Lower lobe of right lung (tissue), 2 donors: ENCODE data around the gene ADAMTS7. TPM values are rescaled to one million over a fixed set of nuclear protein-coding genes. Genes with fewer than 3 reads are reported as not detected.

ENCODE experiments used
- ATAC-seq, 2 donors: fragments of 200-7000 bp; cut with Tn5 transposase; one replicate each; pipeline ENCODE4 v1.9.1; 2020 to 2022; ENCODE audit warnings: mild to moderate bottlenecking in 2 of 2, moderate library complexity in 2 of 2
- DNase-seq: peaks from one replicate; pipeline ENCODE4 v3.0.0-alpha.2; 2020
- H3K27ac ChIP-seq: fragments of 200-600 bp; one replicate; pipeline ENCODE4 v1.8.0; 2022
- H3K27me3 ChIP-seq: fragments of 200-600 bp; one replicate; pipeline ENCODE4 v1.8.0; 2022; ENCODE audit warnings: low read depth
- H3K36me3 ChIP-seq: fragments of 200-600 bp; one replicate; pipeline ENCODE4 v1.8.0; 2022; ENCODE audit warnings: mild to moderate bottlenecking
- H3K4me1 ChIP-seq: fragments of 200-600 bp; one replicate; pipeline ENCODE4 v1.8.0; 2022
- H3K4me3 ChIP-seq: fragments of 200-600 bp; one replicate; pipeline ENCODE4 v1.8.0; 2022; ENCODE audit warnings: mild to moderate bottlenecking
- H3K9me3 ChIP-seq: fragments of 200-600 bp; one replicate; pipeline ENCODE4 v1.8.0; 2022
- CTCF ChIP-seq: fragments of 200-600 bp; IDR thresholded peaks from one replicate; pipeline ENCODE4 v1.8.0; 2022; ENCODE audit warnings: antibody characterized with exemption, mild to moderate bottlenecking
- intact Hi-C: fragments of 100-400 bp; cut with DNase I; formaldehyde crosslinking; loops from one replicate; pipeline ENCODE4 v1.11.0; 2022
- total RNA-seq: library from RNA; stranded (reverse); fragmentation: NEBNext Ultra II Directional; extraction: Animal tissue kit (Norgen Biotek cat#: 25700); gene quantifications from one replicate; pipeline ENCODE4 v1.2.1, GENCODE V29; 2021
- donor health status: DM: no; HTN: yes; CAD: no; lungs with severe emphysema.

ADAMTS7 gene
- total RNA-seq, 1 donor from 2014 or later = 5.3 TPM

- H3K9me3 ChIP-seq = no peaks in the 10 kb centered on the region
- H3K36me3 ChIP-seq = no peaks in the 10 kb centered on the region
- DNase-seq (no peak), ATAC-seq (no peak)
- no peak overlapping the region for H3K4me3 ChIP-seq
- intact Hi-C loops = no loop called here
- H3K27me3 ChIP-seq = no peaks in the 10 kb centered on the region
- H3K4me1 ChIP-seq = peaks cover 9% of the 10 kb centered on the region
- TF ChIP-seq CTCF = no peak
- H3K27ac ChIP-seq = no peak overlapping the region
Measured at GRCh38 chr15:78822514-78822913, 11.2 kb upstream of the ADAMTS7 start.

- Histone ChIP-seq H3K4me1 (peaks cover 19% of the 10 kb centered on the region), H3K9me3 (no peaks in the 10 kb centered on the region), H3K27me3 (peaks cover 21% of the 10 kb centered on the region), H3K36me3 (no peaks in the 10 kb centered on the region), H3K4me3 (peak overlapping the region; percentile 77), H3K27ac (peak overlapping the region; percentile 82)
- peak; percentile 52 for DNase-seq
- TF ChIP-seq CTCF = no peak
- ATAC-seq = peak; percentile 15 to 31
- intact Hi-C loops = no loop called here
Measured at GRCh38 chr15:78811825-78812183, 540 bp upstream of the ADAMTS7 start.

GRCh38 chr15:78810362-78811123 is 721 bp downstream of the ADAMTS7 start:
- Histone ChIP-seq H3K4me3 (peak overlapping the region; percentile 77), H3K27ac (peak overlapping the region; percentile 47), H3K27me3 (peaks cover 21% of the 10 kb centered on the region), H3K4me1 (peaks cover 19% of the 10 kb centered on the region), H3K9me3 (no peaks in the 10 kb centered on the region), H3K36me3 (no peaks in the 10 kb centered on the region)
- no peak for TF ChIP-seq CTCF
- ATAC-seq = peak; percentile 37 to 58
- DNase-seq = peak; percentile 57
- intact Hi-C loops = no loop called here

- Histone ChIP-seq H3K27me3 (peaks cover 21% of the 10 kb centered on the region), H3K4me1 (peaks cover 19% of the 10 kb centered on the region), H3K27ac (peak overlapping the region; percentile 47), H3K4me3 (peak overlapping the region; percentile 77), H3K9me3 (no peaks in the 10 kb centered on the region), H3K36me3 (no peaks in the 10 kb centered on the region)
- intact Hi-C loops = no loop called here
- no peak for DNase-seq
- TF ChIP-seq CTCF = no peak
- ATAC-seq = peak in 1 of 2 donors; percentile 9
Measured at GRCh38 chr15:78810003-78810361, 1.3 kb downstream of the ADAMTS7 start.

- Histone ChIP-seq H3K9me3 (no peaks in the 10 kb centered on the region), H3K27me3 (peaks cover 21% of the 10 kb centered on the region), H3K27ac (no peak overlapping the region), H3K4me3 (no peak overlapping the region), H3K4me1 (peaks cover 19% of the 10 kb centered on the region), H3K36me3 (no peaks in the 10 kb centered on the region)
- ATAC-seq (no peak), DNase-seq (no peak)
- peak; percentile 47 for TF ChIP-seq CTCF
- intact Hi-C loops = no loop called here
Measured at GRCh38 chr15:78808550-78808949, 2.7 kb downstream of the ADAMTS7 start.
